Left cardiac atrium (tissue), 4 donors: ENCODE results near the gene TAF11L13. TPM values are rescaled to one million over a fixed set of nuclear protein-coding genes. Genes with fewer than 3 reads are reported as not detected.
"Not testable (repeated sequence)": the region's sequence is repeated elsewhere in the genome, so short reads cannot be mapped to it uniquely, and the experiment has no call there.

ENCODE experiments used
- ATAC-seq, 2 donors: fragments of 200-7000 bp; cut with Tn5 transposase; one replicate each; pipeline ENCODE4 v1.9.1; 2020; ENCODE audit warnings: mild to moderate bottlenecking in 2 of 2, moderate library complexity in 2 of 2
- DNase-seq: peaks from one replicate; pipeline ENCODE4 v3.0.0-alpha.2; 2020
- intact Hi-C, 2 donors: fragments of 100-400 bp; cut with DNase I; formaldehyde crosslinking; loops; one replicate each; pipeline versions ENCODE4 v1.14.1 to v1.15.1; 2022 to 2023
- long read RNA-seq: library from polyadenylated mRNA; unstranded; transcript quantifications from one replicate; pipeline ENCODE4 v2.0.0, GENCODE V29; 2021
- total RNA-seq, 2 donors: library from RNA; stranded (reverse); fragmentation: NEBNext Ultra II Directional; extraction: Animal tissue kit (Norgen Biotek cat#: 25700); gene quantifications; one replicate each; pipeline ENCODE4 v1.2.1, GENCODE V29; 2021
- donor health status: DM: no; HTN: yes; CAD: no.
- donor health status: DM: no; HTN: yes; CAD: no; lungs with severe emphysema.
- donor health status: DM: yes; HTN: yes; CAD: no.
- donor health status: Dilated cardiomyopathy.

TAF11L13 gene
- not detected for total RNA-seq
- long read RNA-seq, result 0 reads

GRCh38 chr5:17631788-17632187 lies at the start of gene TAF11L13:
TSS of gene TAF11L13 (plus strand) at chr5:17632088.
- DNase-seq, ATAC-seq, intact Hi-C loops: not testable (repeated sequence)

GRCh38 chr5:17585658-17586057 lies 46.2 kb upstream of the TAF11L13 start, which contains the start of gene TAF11L7:
TSS of gene TAF11L7 (minus strand) at chr5:17585758.
- intact Hi-C loops, ATAC-seq, DNase-seq: not testable (repeated sequence)

- intact Hi-C loops, DNase-seq, ATAC-seq: not testable (repeated sequence)
These were observed 41.0 kb upstream of the TAF11L13 start, which contains the start of gene TAF11L8 for GRCh38 chr5:17590860-17591259. TSS of gene TAF11L8 (minus strand) at chr5:17590960.

GRCh38 chr5:17594255-17594654 lies 37.6 kb upstream of the TAF11L13 start, which contains the start of gene TAF11L9:
TSS of gene TAF11L9 (minus strand) at chr5:17594394.
- DNase-seq, intact Hi-C loops, ATAC-seq: not testable (repeated sequence)

GRCh38 chr5:17597728-17598127 lies 34.2 kb upstream of the TAF11L13 start, which contains the start of gene TAF11L10:
TSS of gene TAF11L10 (minus strand) at chr5:17597828.
- DNase-seq, ATAC-seq, intact Hi-C loops: not testable (repeated sequence)

GRCh38 chr5:17603880-17604279 lies 28.0 kb upstream of the TAF11L13 start, which contains the start of gene TAF11L11:
TSS of gene TAF11L11 (plus strand) at chr5:17604183.
- ATAC-seq, DNase-seq, intact Hi-C loops: not testable (repeated sequence)

- DNase-seq, result no peak
- intact Hi-C loops, result no loop called here
- no peak for ATAC-seq
These were observed 26.9 kb upstream of the TAF11L13 start for GRCh38 chr5:17604951-17605350.

GRCh38 chr5:17607461-17607860 lies 24.4 kb upstream of the TAF11L13 start:
- DNase-seq, ATAC-seq, intact Hi-C loops: not testable (repeated sequence)

GRCh38 chr5:17610092-17610491 lies 21.8 kb upstream of the TAF11L13 start, which contains the start of gene TAF11L12:
TSS of gene TAF11L12 (plus strand) at chr5:17610392.
- intact Hi-C loops, DNase-seq: not testable (repeated sequence)

GRCh38 chr5:17614872-17615605 lies 16.8 kb upstream of the TAF11L13 start:
- ATAC-seq (no peak), DNase-seq (no peak)
- intact Hi-C loops, result no loop called here

More at GRCh38 chr5:17610092-17610491, 21.8 kb upstream of the TAF11L13 start, which contains the start of gene TAF11L12:
- ATAC-seq, result not testable (repeated sequence)

- no peak for ATAC-seq
- intact Hi-C loops, result no loop called here
These were observed 12.5 kb upstream of the TAF11L13 start for GRCh38 chr5:17619354-17619753.

GRCh38 chr5:17620627-17621026 lies 11.3 kb upstream of the TAF11L13 start:
- DNase-seq, result no peak
- intact Hi-C loops, result no loop called here

More at GRCh38 chr5:17619354-17619753, 12.5 kb upstream of the TAF11L13 start:
- DNase-seq, result no peak

GRCh38 chr5:17625686-17626085 lies 6.2 kb upstream of the TAF11L13 start:
- ATAC-seq (no peak), DNase-seq (no peak)
- intact Hi-C loops, result no loop called here

More at GRCh38 chr5:17620627-17621026, 11.3 kb upstream of the TAF11L13 start:
- ATAC-seq, result no peak

- DNase-seq (no peak), ATAC-seq (no peak)
- intact Hi-C loops, result no loop called here
These were observed 2.3 kb downstream of the TAF11L13 start, which contains the start of gene TAF11L14 for GRCh38 chr5:17634160-17634559. TSS of gene TAF11L14 (plus strand) at chr5:17634460.

GRCh38 chr5:17649232-17649631 lies 17.3 kb downstream of the TAF11L13 start:
- ATAC-seq, DNase-seq, intact Hi-C loops: not testable (repeated sequence)

GRCh38 chr5:17655201-17655759 lies 23.4 kb downstream of the TAF11L13 start:
- intact Hi-C loops, DNase-seq, ATAC-seq: not testable (repeated sequence)

GRCh38 chr5:17655921-17656320 lies 24.0 kb downstream of the TAF11L13 start:
- DNase-seq, result no peak
- intact Hi-C loops, result no loop called here
- no peak for ATAC-seq

GRCh38 chr5:17663182-17663581 lies 31.3 kb downstream of the TAF11L13 start:
- DNase-seq (no peak), ATAC-seq (no peak)
- intact Hi-C loops, result no loop called here

- ATAC-seq (no peak), DNase-seq (no peak)
- intact Hi-C loops, result no loop called here
These were observed 33.9 kb downstream of the TAF11L13 start for GRCh38 chr5:17665836-17666235.
